Prostate gland (tissue), 2 donors: Measurements from ENCODE around the gene FBN2. TPM values are rescaled to one million over a fixed set of nuclear protein-coding genes. Genes with fewer than 3 reads are reported as not detected.
"Not testable (repeated sequence)": the region's sequence is repeated elsewhere in the genome, so short reads cannot be mapped to it uniquely, and the experiment has no call there.

Experiments
- DNase-seq: peaks from one replicate; pipeline ENCODE4 v3.0.0-alpha.2; 2019; ENCODE audit warnings: low spot score
- H3K27ac ChIP-seq, 2 donors: fragments of 200-600 bp; sonication (generic); 2 replicates each; pipeline ENCODE4 v1.5.1; 2017 to 2019
- H3K27me3 ChIP-seq: fragments of 200-600 bp; sonication (generic); replicated peaks from 2 replicates; pipeline ENCODE4 v1.5.1; 2019; ENCODE audit not compliant: insufficient read depth
- H3K36me3 ChIP-seq, 2 donors: fragments of 200-600 bp; sonication (generic); 1 replicate in 1 of 2; 2 replicates in 1 of 2; pipeline versions ENCODE4 v1.5.1 to v1.8.1; 2017 to 2019
- H3K4me1 ChIP-seq: fragments of 200-600 bp; sonication (generic); replicated peaks from 2 replicates; pipeline ENCODE4 v1.5.1; 2019
- H3K4me3 ChIP-seq, 2 donors: fragments of 200-600 bp; sonication (generic); 2 replicates each; pipeline ENCODE4 v1.5.1; 2017 to 2019
- H3K9me3 ChIP-seq: fragments of 200-600 bp; sonication (generic); 2 replicates; pipeline ENCODE4 v1.5.1; 2017
- CTCF ChIP-seq, 4 experiments: fragments of 200-600 bp in 2 of 4; fragments of 450-650 bp in 2 of 4; sonication (generic) in 2 of 4; IDR thresholded peaks; 1 replicate in 3 of 4; 2 replicates in 1 of 4; pipeline ENCODE4 v1.5.1; 2016 to 2019; ENCODE audit warnings: antibody characterized with exemption in 4 of 4, mild to moderate bottlenecking in 2 of 4, moderate library complexity in 2 of 4
- POLR2A ChIP-seq: fragments of 450-650 bp; IDR thresholded peaks from one replicate; pipeline ENCODE4 v1.6.1; 2016; ENCODE audit warnings: antibody characterized with exemption, mild to moderate bottlenecking
- POLR2AphosphoS5 ChIP-seq: sonication (generic); formaldehyde crosslinking; IDR thresholded peaks from one replicate; pipeline ENCODE4 v1.6.1; 2017; ENCODE audit warnings: antibody characterized with exemption
- WGBS: methylation state at CpG from one replicate; pipeline ENCODE4 v1.1.5; 2018; 5-methylcytosine and 5-hydroxymethylcytosine counted together
- intact Hi-C: fragments of 100-400 bp; cut with DNase I; formaldehyde crosslinking; loops from one replicate; pipeline ENCODE4 v1.14.2; 2022
- total RNA-seq, 2 donors: library from RNA; depleted of rRNA; stranded (reverse); fragments of >200 nt; gene quantifications; one replicate each; pipeline ENCODE4 v1.1.0, GENCODE V29; 2016

Gene FBN2
- total RNA-seq, 2 donors from 2014 or later, result 0.82 to 6.6 TPM

- Histone ChIP-seq H3K27me3 (no peaks in the 10 kb centered on the region), H3K9me3 (no peaks in the 10 kb centered on the region), H3K4me3 (no peak overlapping the region), H3K4me1 (no peaks in the 10 kb centered on the region), H3K27ac (no peak overlapping the region), H3K36me3 (no peaks in the 10 kb centered on the region)
- WGBS, result 22% methylated on average over 8 of the region's 8 CpGs
- no peak for DNase-seq
- intact Hi-C loops, result no loop called here
- TF ChIP-seq POLR2AphosphoS5, result peak; percentile 43
- no peak for TF ChIP-seq POLR2A
Measured at GRCh38 chr5:128328446-128328845, 209.6 kb downstream of the FBN2 start.

GRCh38 chr5:128328007-128328406 lies 210.0 kb downstream of the FBN2 start:
- WGBS, result 19% methylated on average over 1 of the region's 1 CpG
- no peak overlapping the region for H3K27ac ChIP-seq

GRCh38 chr5:128321418-128321817 lies 216.6 kb downstream of the FBN2 start:
- H3K9me3 ChIP-seq, H3K27me3 ChIP-seq, H3K36me3 ChIP-seq, H3K4me3 ChIP-seq, DNase-seq, H3K4me1 ChIP-seq, H3K27ac ChIP-seq, intact Hi-C loops: not testable (repeated sequence)
- 95% methylated on average over 4 of the region's 4 CpGs for WGBS

More at GRCh38 chr5:128328007-128328406, 210.0 kb downstream of the FBN2 start:
- intact Hi-C loops, result no loop called here
- no peak for DNase-seq
- Histone ChIP-seq H3K27me3 (no peaks in the 10 kb centered on the region), H3K4me3 (no peak overlapping the region), H3K4me1 (no peaks in the 10 kb centered on the region), H3K36me3 (no peaks in the 10 kb centered on the region), H3K9me3 (no peaks in the 10 kb centered on the region)
- TF ChIP-seq POLR2AphosphoS5 (no peak), CTCF (IDR thresholded peaks at IDR 0.05) (no peak), POLR2A (no peak)

DNA sequence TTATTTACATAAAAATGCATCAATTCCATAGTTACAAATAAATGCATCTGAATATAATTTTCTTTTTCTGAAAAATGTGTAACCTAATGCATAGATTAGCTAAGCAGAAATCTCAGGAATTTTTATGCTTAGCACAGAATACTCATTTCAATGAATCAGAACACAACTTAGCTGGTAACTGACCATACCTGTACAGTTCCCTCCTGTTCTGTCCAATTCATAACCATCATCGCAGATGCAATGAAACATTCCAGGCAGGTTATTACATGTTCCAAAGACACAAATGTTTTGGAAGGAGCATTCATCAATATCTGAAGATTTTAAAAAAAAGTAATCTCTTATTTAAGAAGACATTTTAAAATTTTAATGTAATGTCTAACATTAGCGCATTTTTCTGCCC lies 219.4 kb downstream of the FBN2 start:
- Histone ChIP-seq H3K27me3 (no peaks in the 10 kb centered on the region), H3K27ac (no peak overlapping the region), H3K4me1 (no peaks in the 10 kb centered on the region), H3K4me3 (no peak overlapping the region), H3K36me3 (no peaks in the 10 kb centered on the region), H3K9me3 (no peaks in the 10 kb centered on the region)
- intact Hi-C loops, result no loop called here
- no peak for DNase-seq
- WGBS, result 87% methylated on average over 2 of the region's 2 CpGs
- TF ChIP-seq POLR2A (no peak), POLR2AphosphoS5 (no peak), CTCF (IDR thresholded peaks at IDR 0.05) (no peak)

DNA sequence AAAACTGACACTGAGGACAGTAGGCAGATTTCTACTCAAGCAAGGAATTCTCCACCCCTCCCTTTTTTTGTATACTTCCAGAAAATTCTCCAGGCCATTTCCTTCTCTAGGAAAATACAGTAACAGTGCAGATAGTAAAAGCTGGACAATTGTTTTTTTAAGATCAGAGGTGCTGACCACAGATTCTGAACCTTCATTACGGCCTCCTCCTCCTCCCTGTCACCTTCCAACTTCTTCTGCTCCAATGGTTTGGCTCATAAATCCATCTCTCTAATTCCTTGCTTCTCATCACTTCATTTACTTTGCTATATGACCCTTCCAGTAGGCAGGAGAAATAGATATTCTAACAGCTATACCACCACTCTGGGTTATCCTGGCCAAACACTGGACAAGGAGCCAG lies 220.6 kb downstream of the FBN2 start:
- Histone ChIP-seq H3K27me3 (no peaks in the 10 kb centered on the region), H3K27ac (no peak overlapping the region), H3K36me3 (no peaks in the 10 kb centered on the region), H3K4me1 (no peaks in the 10 kb centered on the region), H3K9me3 (no peaks in the 10 kb centered on the region), H3K4me3 (no peak overlapping the region)
- no peak for TF ChIP-seq POLR2A
- no peak for TF ChIP-seq CTCF (IDR thresholded peaks at IDR 0.05)
- TF ChIP-seq POLR2AphosphoS5, result no peak
- WGBS, result 97% methylated on average over 1 of the region's 1 CpG
- intact Hi-C loops, result no loop called here
- no peak for DNase-seq

GRCh38 chr5:128315671-128316070 lies 222.4 kb downstream of the FBN2 start:
- Histone ChIP-seq H3K27me3 (no peaks in the 10 kb centered on the region), H3K9me3 (no peaks in the 10 kb centered on the region), H3K36me3 (no peaks in the 10 kb centered on the region), H3K4me3 (no peak overlapping the region), H3K27ac (no peak overlapping the region), H3K4me1 (no peaks in the 10 kb centered on the region)
- TF ChIP-seq CTCF (IDR thresholded peaks at IDR 0.05) (no peak), POLR2AphosphoS5 (no peak)
- DNase-seq, result no peak
- WGBS, result 89% methylated on average over 4 of the region's 4 CpGs
- intact Hi-C loops, result no loop called here
